ENCODE data around the gene NOS3.

NOS3 gene

GRCh38 chr7:150992051-150992640 lies 1.3 kb downstream of the NOS3 start:
- H3K4me3 ChIP-seq (ENCODE audit: low read length) = no peak overlapping the region
- DNase-seq (ENCODE audit: low read depth) = no peak
- no peak for TF ChIP-seq CTCF (IDR thresholded peaks at IDR 0.05; ENCODE audit: insufficient read depth, low read depth, low read length, missing control alignments)

GRCh38 chr7:150992833-150993302 lies 2.1 kb downstream of the NOS3 start:
- TF ChIP-seq CTCF (IDR thresholded peaks at IDR 0.05; ENCODE audit: insufficient read depth, low read depth, low read length, missing control alignments) = no peak
- DNase-seq (ENCODE audit: low read depth) = no peak
- no peak overlapping the region for H3K4me3 ChIP-seq (ENCODE audit: low read length)

GRCh38 chr7:150993511-150993910 lies 2.7 kb downstream of the NOS3 start:
- no peak for DNase-seq (ENCODE audit: low read depth)
- no peak overlapping the region for H3K4me3 ChIP-seq (ENCODE audit: low read length)
- TF ChIP-seq CTCF (IDR thresholded peaks at IDR 0.05; ENCODE audit: insufficient read depth, low read depth, low read length, missing control alignments) = no peak

- DNase-seq (ENCODE audit: low read depth) = no peak
- no peak for TF ChIP-seq CTCF (IDR thresholded peaks at IDR 0.05; ENCODE audit: insufficient read depth, low read depth, low read length, missing control alignments)
- no peak overlapping the region for H3K4me3 ChIP-seq (ENCODE audit: low read length)
These were observed 3.5 kb downstream of the NOS3 start for GRCh38 chr7:150994141-150994837.

- no peak overlapping the region for H3K4me3 ChIP-seq (ENCODE audit: low read length)
- DNase-seq (ENCODE audit: low read depth) = no peak
- TF ChIP-seq CTCF (IDR thresholded peaks at IDR 0.05; ENCODE audit: insufficient read depth, low read depth, low read length, missing control alignments) = no peak
These were observed 4.2 kb downstream of the NOS3 start for GRCh38 chr7:150994838-150995510.

GRCh38 chr7:150996376-150997074 lies 5.7 kb downstream of the NOS3 start:
- H3K4me3 ChIP-seq (ENCODE audit: low read length) = no peak overlapping the region
- no peak for DNase-seq (ENCODE audit: low read depth)
- TF ChIP-seq CTCF (IDR thresholded peaks at IDR 0.05; ENCODE audit: insufficient read depth, low read depth, low read length, missing control alignments) = no peak
